ENCODE results near the gene DEFB132. TPM values are rescaled to one million over a fixed set of nuclear protein-coding genes. Genes with fewer than 3 reads are reported as not detected.

The DEFB132 gene
- total RNA-seq, 4 donors from 2014 or later: not detected

DNA sequence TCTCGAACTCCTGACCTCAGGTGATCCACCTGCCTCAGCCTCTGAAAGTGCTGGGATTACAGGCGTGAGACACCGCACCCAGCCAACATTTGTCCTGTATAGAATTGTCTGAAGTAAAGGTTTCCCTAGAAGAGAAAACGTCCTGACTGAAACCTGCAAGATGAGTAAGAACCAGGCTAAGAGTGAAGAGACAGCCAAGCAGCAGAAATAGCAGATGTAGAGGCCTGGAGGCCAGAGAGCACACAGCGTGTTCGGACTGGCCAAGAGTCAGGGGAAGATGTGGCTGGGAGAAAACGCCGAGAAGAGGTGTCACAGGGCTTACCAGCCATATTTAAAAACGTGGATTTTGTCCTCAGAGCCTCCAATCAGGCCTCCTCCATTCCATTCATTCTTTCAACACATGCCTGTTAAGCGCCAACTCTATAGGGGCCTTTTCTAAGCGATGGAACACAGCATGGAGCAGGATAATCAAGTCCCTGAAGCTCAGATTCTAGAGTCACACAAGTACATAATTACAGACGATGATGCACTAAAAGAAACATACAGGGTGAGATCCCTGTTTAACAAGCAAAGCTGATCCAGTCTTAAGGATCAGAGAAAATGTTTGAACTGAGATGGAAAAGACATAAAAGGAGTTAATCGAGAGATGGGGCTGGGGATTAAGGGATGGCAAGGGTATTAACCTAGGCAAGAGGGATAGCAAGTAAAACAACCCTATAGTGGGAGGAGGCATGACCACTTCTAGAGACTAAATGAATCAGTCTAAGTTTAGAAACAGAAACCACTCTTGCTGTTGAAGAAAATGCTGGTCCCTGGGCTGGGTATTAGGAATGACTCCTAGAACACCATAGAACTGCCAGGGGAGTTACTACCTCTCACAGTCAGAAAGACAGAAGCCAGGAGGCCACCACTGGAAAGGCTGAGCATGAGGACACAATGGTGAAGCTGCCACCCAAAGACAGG, 44.6 kb downstream of the DEFB132 start:
- Histone ChIP-seq H3K9me3 (no peaks in the 10 kb centered on the region), H3K36me3 (no peaks in the 10 kb centered on the region), H3K27me3 (no peaks in the 10 kb centered on the region), H3K27ac (no peak overlapping the region), H3K4me1 (peaks cover 0 to 6% of the 10 kb centered on the region in 2 donors), H3K4me3 (no peak overlapping the region)
- TF ChIP-seq CTCF (IDR thresholded peaks at IDR 0.05) (no peak), POLR2A (IDR thresholded peaks at IDR 0.05) (no peak)
- no peak for DNase-seq
- intact Hi-C loops (cut with DNase I; ENCODE audit: low total_unique reads): no loop called here

- Histone ChIP-seq H3K4me3 (no peak overlapping the region), H3K36me3 (no peaks in the 10 kb centered on the region), H3K27me3 (no peaks in the 10 kb centered on the region), H3K4me1 (no peaks in the 10 kb centered on the region), H3K9me3 (no peaks in the 10 kb centered on the region), H3K27ac (no peak overlapping the region)
- no peak for DNase-seq
- TF ChIP-seq POLR2A (IDR thresholded peaks at IDR 0.05): no peak
- TF ChIP-seq CTCF (IDR thresholded peaks at IDR 0.05): no peak
- intact Hi-C loops (cut with DNase I; ENCODE audit: low total_unique reads): no loop called here
Observed at GRCh38 chr20:305745-306144, 48.2 kb downstream of the DEFB132 start.

DNA sequence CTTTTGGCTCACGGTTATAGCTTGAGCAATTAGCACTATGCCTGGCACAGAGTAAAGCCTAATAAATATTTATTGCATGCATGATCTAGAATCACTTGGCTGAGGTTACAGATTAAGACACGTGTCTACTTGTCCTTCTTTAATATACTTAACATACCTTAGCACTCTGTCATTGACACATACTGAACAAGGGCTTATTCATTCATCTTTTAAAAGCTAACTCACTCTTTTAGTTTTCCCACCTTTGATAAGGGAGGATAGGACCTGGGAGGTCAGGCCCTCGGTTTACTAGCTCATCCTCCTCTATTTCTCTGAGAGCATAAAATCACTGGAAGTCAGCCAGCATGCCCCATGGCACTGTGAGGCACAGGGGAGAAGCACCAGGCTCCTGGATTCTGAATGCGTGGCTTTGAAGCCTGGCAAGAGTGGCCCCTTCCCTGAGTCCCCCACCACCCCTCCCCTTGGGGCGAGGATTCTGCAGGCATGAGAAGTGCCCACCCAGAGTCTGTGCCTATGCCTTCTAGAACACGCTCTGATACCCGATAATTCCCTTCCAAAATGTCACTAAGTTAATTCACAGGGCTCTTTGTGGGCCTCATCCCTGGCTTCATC, 51.0 kb downstream of the DEFB132 start:
- peak in 1 of 2 donors; percentile 25 for DNase-seq
- Histone ChIP-seq H3K4me1 (no peaks in the 10 kb centered on the region), H3K36me3 (no peaks in the 10 kb centered on the region), H3K4me3 (no peak overlapping the region), H3K9me3 (no peaks in the 10 kb centered on the region), H3K27me3 (no peaks in the 10 kb centered on the region), H3K27ac (peak overlapping the region; percentile 82 to 86)
- TF ChIP-seq POLR2A (IDR thresholded peaks at IDR 0.05) (no peak), CTCF (IDR thresholded peaks at IDR 0.05) (no peak)
- intact Hi-C loops (cut with DNase I; ENCODE audit: low total_unique reads): no loop called here

- no peaks in the 10 kb centered on the region for H3K27me3 ChIP-seq
- intact Hi-C loops (cut with DNase I; ENCODE audit: low total_unique reads): no loop called here
- no peak for TF ChIP-seq POLR2A (IDR thresholded peaks at IDR 0.05)
- peak in 1 of 4 experiments; percentile 7 for TF ChIP-seq CTCF (IDR thresholded peaks at IDR 0.05)
Observed at GRCh38 chr20:309306-309840, 51.8 kb downstream of the DEFB132 start.

More at GRCh38 chr20:309306-309840, 51.8 kb downstream of the DEFB132 start:
- Histone ChIP-seq H3K4me1 (no peaks in the 10 kb centered on the region), H3K27ac (peak overlapping the region; percentile 82 to 86), H3K36me3 (no peaks in the 10 kb centered on the region), H3K9me3 (no peaks in the 10 kb centered on the region), H3K4me3 (peak overlapping the region; percentile 38 to 42)
- DNase-seq: no peak

All from uterus (tissue), 4 donors.